T-helper 1 cell (primary cell): Measurements from ENCODE around the gene FKBP7.
"Not testable (repeated sequence)": the region's sequence is repeated elsewhere in the genome, so short reads cannot be mapped to it uniquely, and the experiment has no call there.

Source experiments
- DNase-seq, 5 donors: peaks; one replicate each; pipeline ENCODE4 v3.0.0-alpha.2; 2012 to 2020

The FKBP7 gene

DNA sequence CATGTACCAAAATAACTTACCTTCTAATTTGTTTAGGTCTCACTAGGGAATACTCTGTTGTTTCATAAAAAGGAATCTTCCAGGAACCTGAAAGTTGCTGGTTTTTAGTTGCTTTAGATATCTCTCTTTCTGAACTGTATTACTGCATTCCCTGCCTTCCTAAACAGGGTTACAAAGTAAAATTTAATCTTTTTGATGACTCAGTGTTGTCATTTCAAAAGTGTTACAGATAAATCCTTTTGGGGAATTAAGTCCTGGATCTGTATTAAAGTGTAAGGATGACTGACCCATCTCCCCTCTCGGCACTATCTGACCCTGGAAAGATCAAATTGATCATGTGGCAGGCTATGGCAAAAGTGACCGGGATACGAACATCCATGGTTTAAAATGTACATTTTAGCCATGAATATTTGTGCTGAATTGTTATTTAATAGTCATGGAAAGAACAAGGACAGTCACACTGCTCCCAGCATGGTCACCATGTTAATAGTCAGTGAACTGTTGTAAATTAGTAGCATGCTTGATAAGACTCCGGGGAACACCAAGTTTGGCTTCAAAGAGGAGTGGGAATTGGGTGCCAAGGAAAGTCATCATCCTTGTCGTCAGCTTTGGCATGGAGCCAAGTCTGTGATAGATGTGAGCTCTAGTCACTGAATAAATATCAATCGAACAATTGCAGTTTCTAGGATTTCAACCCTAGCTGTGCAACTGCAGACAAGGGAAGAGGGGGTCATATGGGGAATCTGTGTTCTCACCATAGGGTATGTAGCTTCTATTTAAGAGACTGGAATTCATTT is 6.0 kb upstream of the FKBP7 start:
- DNase-seq = no peak

DNA sequence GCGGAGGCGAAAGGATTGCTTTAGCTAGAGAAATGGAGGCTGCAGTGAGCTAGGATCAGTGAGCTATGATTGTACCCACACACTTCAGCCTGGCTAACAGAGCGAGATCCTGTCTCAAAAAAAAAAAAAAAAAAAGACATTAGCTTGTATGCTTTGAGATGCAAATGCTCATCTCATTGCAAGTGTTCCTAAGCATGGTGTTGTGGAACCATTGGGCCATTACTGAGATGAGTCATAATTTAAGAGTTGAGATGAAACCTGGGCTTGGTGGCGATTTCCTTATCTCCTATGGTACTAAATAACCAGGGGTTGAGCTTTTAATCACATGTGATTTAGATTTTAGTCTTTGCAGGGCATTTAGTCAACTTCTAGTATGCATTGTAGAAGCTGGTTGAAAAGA is 4.0 kb upstream of the FKBP7 start:
- peak in 1 of 5 donors; percentile 41 for DNase-seq

DNA sequence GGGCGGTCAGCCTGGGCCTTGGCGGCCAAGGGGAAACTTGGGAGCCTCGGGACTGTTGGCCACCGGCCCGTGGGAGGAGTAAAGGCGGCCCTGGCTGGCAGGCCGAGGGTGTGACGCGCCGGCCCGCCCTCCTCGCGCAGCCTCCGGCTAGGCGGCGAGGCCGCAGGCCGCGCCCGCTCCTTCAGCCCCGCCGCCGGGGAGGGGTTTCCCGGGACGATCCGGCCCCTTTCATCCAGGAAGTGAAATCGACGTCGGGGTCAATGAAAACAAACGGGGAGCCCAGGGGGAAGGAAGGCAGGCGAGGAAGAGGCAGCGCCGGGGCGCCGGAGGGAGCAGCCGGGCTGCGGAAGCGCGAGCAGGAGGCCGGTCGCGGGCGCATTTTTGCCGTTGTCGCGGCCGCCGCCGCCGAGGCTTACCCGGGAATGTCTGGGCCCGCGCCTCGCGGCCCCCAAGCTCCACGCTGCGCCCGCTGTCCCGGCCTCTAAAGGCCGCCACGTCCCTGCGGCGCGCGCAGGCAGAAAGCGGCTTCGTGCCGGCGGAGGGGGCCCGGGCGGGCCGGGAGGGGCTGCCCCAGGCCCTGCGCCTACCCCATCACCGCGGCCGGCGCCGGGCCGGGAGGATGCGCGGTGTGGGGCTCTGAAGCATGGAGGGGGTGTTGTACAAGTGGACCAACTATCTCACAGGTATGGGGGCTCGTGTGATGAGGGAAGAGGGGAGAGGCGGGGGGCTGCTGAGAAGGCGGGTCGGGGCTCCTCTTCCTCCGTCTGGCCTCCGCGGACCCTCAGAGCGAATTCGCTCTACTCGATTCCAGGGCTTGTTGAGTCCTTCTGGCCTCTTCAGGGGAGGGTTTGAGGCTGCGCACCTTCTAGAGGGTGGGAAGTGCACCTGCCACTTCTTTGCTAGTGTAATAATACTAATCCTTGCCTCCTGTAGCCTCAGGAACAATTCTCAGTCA is 2.1 kb upstream of the FKBP7 start, which contains the start of gene PLEKHA3:
TSS of gene PLEKHA3 (plus strand) at position 231 of the 955 bp plus-strand sequence. CDS start at position 644, 413 bp downstream.
- DNase-seq = peak; percentile 63 to 84 (median 70)

DNA sequence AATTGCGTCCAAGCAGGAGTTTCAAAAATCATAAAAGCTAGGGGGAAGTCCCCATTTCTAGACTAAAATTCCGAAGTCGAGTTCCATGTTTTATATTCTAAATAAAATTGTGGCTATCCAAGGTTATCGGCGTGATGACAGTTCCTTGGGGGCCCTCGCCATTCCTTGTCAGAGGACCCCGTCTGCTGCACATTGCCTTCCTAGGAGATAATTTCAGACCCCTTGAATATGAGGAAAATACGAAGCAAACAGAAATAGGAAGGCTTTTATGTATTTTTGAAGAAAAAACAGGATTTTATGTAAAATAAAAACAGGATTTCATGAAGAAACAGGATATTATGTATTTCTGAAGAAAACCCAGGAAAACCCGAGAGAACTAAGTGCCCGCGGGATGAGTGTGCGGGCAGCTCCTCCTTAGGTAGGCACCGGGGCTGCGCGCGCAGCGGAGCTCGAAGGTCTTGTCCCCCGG is 1.4 kb upstream of the FKBP7 start:
- DNase-seq = no peak

DNA sequence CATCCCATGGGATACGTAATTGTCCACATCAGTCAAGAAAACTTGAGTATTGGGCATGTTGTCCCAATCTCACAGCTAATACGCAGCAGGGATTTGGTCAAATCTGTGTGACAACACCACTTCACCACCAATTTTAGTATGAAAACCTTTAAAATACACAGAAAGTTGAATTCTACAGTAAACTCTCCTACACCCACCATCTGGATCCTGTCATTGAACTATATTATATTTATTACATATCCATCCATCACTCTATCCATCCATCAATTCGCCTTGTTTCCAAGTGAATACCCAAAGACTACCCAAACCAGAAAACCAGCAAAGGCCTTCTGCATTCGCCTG is 846 bp upstream of the FKBP7 start:
- no peak for DNase-seq

DNA sequence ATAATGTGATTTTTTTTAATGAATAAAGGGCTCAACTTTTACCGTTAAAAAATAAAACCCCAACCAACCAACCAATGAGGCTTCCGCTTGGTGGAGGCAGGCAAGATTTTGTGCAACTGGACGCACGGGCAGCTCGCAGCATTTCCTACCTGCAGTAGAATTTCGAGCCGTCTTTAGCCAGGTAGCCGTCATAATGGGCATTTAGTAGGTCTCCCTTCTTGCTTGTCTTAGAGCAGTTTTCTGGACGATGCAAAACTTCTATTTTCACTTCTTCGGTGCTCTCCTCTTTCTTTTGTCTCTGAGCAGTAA is 316 bp downstream of the FKBP7 start:
- DNase-seq = no peak

DNA sequence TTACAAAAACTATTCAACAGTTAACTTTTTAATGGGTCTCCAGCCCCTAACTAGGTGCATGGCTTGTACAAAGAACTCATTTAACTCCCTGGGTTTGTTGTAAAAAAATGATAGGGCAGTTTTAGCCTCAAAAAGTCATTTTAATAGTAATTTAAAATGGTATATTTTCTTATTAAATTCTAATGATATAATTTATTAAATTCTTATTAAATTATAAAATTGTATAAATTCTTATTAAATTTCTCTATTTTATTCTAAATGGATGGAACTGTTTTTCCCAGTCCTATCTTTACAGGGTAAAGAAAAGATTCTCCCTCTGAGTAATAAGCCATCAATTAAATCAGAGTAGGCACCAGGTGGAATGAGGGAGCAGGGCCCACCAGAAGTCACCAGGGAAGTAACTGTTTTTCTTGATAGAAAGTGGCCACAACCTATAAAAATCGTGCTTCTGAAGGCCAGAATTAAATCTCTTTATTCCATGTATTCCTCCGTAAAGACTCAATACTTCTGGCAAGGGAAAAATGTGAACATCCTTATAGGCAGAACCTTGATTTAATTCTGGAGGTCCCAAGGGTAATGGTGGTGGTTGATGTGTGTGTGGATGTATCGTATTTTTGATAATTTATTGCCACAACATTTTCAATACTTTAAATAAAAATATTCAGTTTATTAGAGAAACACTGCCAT is 814 bp downstream of the FKBP7 start:
- DNase-seq = no peak

DNA sequence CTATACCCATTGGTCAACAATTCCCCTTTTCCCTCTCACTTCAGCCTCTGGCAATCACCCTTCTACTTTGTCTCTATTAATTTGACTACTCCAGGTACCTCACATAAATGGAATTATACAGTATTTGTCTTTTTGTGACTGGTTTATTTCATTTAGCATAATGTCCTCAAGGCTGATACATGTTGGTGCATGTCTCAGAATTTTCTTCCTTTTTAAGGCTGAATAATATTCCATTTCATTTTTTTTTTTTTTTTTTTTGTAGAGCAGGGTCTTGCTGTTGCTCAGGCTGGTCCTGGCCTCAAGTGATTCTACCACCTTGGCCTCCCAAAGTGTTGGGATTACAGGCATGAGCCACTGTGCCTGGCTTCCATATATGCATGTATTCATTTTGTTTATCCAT is 1.9 kb downstream of the FKBP7 start:
- no peak for DNase-seq

DNA sequence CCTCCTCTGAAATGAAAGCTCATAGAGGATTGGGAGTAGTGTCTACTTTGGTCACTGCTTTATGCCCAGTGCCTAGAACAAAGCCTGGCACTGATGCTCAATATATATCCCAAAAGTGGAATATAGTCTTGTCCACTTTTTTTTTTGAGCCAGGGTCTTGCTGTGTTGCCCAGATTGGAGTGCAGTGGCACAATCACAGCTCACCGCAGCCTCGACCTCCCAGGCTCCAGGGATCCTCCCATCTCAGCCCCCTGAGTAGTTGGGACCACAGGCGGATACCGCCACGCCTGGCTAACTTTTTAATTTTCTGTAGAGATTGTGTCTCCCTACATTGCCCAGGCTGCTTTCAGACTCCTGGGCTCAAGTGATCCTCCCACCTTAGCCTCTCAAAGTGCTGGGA is 3.8 kb downstream of the FKBP7 start:
- no peak for DNase-seq

DNA sequence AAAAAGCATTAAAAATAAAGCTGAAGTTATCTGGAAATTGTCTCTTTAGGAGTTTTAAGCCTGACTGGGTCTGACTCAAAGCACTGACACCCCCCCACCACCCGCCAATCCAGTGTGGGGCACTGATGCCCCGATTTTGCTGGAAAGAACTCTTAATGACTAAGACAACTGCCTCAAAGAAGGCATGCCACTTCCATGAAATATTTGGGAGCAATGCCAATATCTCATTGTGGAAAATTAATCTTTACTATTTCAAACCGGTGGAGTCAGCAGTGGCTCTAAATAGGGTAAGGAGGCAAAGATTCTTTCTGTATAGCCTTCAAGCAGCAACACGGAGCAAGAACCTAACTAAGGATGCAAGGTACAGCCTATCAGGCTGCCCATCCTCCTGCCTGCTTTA is 4.5 kb downstream of the FKBP7 start:
- DNase-seq = no peak

DNA sequence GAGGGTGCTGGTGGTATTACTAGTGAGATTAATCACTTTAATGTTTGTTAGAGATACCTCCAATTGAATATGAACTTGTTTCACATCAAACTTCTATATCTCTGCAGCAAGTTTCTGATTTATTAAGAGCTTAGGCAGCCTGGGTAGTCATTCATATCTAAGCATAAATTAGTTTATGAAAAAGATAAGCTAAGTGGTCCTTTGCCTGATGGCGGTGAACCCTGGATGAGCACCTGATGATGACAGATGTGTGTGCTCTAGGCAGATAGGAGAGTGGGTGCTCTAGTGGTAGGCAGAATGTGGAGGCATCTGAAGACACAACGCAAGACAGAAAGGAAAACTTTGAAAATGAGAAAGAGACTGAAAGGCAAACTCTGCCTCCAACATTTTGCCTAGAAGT is 5.0 kb downstream of the FKBP7 start:
- DNase-seq = no peak

DNA sequence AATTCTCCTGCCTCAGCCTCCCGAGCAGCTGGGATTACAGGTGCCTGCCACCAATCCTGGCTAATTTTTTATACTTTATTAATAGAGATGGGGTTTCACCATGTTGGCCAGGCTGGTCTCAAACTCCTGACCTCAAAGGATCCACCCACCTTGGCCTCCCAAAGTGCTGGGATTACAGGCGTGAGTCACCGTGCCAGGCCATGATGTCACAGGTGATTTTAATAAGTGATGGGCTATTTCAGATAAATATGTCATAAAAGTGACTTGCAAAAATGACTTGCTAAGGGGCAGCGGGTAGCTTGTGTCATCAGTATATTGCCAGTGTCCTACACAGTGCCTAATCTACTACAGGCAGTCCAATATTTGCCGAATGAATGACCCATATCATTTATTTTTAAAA is 7.1 kb downstream of the FKBP7 start:
- DNase-seq = not testable (repeated sequence)

DNA sequence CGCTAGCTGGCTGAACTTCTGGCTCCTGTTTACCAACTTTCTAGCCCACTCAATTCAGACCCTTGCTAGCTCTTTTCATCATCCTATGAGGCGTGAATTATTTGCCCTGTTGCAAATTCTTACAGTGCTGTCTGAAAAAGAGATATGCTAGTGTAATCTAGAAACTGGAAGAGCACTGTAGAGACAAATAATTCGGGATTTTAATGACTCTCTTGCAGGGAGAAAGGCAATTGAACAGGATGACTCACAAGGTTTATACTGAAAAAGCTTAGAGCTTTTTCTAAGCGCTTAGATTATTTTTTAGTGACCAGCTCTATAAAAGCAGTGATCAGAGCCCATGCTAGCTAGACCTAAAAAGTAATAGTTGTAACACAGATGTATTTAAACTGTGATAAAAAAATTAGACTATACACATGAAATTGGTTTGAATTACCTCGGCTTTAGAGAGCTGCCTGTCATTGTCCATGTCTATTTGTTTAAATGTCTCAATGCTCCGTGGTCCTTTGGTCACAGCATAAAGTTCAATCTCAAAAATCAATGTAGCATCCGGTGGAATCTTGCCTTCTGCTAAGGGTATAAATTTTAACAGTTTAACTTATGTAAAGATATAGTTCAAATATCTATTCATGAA is 9.1 kb downstream of the FKBP7 start:
- DNase-seq = no peak

DNA sequence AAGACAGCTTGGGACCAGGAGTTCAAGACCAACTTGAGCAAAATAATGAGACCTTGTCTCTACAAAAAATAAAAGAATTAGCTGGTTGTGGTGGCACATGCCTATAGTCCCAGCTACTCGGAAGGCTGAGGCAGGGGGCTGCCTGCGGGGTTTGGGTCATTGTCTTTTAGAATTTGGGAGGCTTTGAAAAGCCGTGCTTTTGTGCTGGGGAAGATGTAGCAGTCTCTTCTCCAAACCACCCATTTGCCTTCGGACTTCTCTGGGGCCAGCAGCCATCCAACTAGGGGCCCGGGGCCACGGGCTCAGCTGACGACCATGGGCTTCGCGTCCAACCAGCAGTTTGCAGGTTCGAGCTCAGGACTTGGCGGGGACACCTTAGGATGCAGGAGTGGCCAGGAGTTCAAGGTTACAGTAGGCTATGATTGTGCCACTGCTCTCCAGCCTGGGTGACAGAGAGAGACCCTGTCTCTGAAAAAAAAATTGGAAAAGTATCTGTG is 21.0 kb downstream of the FKBP7 start:
- DNase-seq = no peak

DNA sequence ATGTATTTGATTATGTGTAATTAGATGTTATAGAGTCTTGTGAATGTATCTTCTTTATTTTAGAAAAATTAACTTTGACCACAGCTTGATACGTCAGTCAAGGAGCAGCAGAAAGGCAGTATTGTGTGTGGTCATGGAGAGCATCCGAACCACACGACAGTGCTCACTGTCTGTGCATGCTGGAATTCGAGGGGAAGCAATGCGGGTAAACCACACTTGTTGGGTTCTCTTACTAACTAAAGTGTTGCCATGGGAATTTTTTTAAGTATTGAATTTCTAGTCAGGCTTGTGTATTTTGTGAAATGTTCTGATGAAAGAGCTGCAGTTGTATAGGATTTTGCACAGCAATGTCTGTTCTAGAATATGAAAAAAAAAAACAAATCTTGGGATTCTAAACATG is 22.5 kb downstream of the FKBP7 start:
- no peak for DNase-seq

DNA sequence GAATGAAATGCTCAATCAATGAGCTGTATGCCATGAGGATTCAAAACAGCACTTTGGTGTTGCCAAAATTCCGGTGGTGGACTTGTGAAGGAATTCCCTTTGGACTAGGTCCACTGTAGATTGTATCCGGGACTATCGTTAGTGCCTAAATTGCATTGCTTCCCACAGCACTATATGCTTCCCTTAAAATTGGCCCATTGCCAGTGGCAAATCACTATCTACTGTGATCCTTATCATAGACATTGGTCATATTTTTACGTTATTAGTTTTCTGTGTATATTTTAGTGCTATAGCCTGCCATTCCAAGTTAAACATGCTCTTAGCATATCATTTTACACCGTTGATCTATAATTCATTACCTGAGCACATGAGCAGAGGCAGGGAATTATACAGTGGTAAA is 25.5 kb downstream of the FKBP7 start:
- no peak for DNase-seq

DNA sequence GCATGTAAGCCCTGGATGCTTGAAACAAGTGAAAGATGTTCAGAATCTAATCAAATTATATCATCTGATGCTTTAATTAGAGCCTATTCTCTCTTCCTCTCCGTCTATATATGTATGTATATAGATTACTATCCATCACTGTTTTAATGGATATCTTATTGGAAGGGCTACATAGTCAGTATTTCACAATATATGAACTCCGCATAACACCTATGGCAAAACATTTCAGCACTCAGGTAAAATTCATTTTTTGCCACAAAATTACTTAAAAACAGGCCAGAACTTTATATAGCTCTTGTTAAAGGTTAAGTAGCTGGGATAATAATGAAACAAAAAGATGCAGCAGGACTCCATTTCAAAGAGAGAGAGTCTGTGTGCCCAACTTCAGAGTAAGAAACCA is 26.1 kb downstream of the FKBP7 start:
- no peak for DNase-seq

DNA sequence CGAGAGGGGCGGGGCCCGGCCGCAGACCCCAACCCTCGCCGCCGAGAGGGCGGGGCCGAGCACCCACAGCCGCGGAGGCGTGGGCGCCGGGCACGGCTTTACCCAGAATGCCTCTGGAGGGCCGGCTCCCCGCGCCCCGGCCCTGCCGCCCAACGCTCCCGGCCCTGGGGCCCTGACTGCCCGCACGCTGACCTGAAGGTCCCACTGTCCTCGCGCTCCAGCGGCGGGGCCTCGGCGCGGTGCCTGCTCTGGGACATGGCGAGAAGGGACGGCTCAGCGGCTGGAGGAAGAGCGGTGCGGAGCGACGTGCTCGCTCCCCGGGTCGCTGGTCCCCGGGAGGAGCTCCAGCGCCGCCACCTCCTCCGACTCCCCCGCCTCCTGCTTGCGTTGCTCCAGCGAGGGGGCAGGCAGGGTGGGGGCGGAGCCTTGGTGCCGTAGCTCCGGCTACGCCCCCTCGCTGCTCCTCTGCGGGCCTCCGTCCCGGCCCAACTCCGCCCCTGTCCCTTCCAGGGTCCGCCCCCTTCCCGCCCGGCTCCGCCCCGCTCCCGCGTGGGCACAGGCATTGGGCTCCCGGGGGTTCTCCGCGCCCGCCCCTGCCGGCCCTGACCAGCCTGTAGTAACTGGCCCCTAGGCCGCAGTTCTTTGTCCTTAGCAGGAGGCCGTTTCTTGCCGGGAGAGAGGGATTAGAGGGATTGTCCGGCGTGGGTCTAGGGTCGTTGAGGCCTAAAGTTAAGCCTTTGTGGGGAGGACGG is 27.4 kb downstream of the FKBP7 start, which contains the start of the genes PJVK and PRKRA:
TSS of gene PJVK (plus strand) at position 605 of the 752 bp plus-strand sequence. CDS start 2,032 bp downstream, outside the sequence.
TSS of gene PRKRA (minus strand) at position 402 of the 752 bp plus-strand sequence. CDS start at position 257, 145 bp downstream.
- DNase-seq = peak; percentile 92 to 97 (median 93)

DNA sequence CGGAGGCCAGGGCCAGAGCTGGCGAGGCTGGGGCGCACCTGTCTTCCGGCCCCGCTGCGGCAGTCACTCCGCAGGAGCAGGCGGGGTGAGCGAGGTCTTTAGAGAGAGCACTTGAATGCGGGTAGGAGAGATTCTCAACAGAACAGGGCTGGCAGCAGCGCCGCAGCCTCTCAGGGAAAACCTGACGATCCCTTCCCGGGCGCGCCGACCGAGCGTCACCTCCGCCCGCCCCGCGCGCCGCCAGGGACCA is 28.0 kb downstream of the FKBP7 start:
- DNase-seq = peak; percentile 65 to 82 (median 69)

DNA sequence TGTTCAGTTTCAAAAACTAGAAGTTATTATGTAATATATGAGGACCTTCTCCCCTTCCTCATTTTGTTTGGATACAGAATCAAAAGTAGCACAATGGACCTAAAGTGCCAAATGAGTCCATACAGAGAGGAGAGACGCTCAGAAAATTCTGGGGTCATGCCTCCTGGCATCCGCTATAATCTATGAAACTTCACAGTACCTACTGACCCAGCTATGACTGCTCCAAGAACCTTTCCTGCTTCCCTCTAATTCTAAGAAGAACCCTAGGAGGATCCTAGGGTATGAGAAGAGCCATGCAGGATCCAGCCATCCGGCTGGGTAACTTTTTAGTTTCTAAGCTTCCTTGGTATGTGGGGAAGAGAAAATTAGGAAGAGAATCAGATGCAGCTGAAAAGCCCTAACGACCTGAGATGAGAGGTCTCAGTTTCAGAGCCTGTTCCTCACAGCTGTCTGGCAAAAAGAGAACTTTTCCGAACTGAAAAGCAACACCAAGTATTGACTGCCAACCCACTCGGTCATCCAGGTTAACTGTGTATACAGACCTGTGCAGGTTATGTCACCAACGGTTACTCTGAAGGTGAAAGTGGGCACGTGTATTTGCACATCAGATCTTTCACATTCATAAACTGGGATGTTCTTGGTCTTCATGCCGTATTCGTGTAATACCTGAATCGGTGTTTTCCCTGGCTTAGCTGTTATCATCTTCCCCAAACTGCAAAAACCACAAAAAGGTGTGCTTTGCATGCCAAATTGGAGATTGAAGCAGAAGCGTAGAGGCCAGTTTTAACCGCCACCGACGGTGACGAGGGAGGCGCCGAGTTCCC is 28.5 kb downstream of the FKBP7 start:
- DNase-seq = no peak
